ENCODE data around the gene DAW1. TPM values are rescaled to one million over a fixed set of nuclear protein-coding genes. Genes with fewer than 3 reads are reported as not detected.
A peak's percentile ranks its signal among the peaks of the same experiment; 100 is the strongest.

The DAW1 gene
- total and polyA plus RNA-seq, 2 experiments from 2014 or later, result 0.81 to 2.1 TPM

GRCh38 chr2:227884511-227884947 is 13.1 kb downstream of the DAW1 start:
- DNase-seq, result peak; percentile 68
- Histone ChIP-seq H3K9me2 (ENCODE audit: insufficient read depth) (no peaks in the 10 kb centered on the region), H3K4me3 (no peak overlapping the region), H3K27ac (no peak overlapping the region), H4K20me1 (ENCODE audit: insufficient read depth) (no peaks in the 10 kb centered on the region), H3K9me3 (ENCODE audit: low read depth) (no peaks in the 10 kb centered on the region), H3K9ac (no peak overlapping the region; the same call in 1 of the 2 replicates), H3K36me3 (ENCODE audit: low read depth) (no peaks in the 10 kb centered on the region), H3K79me2 (ENCODE audit: insufficient read depth) (no peaks in the 10 kb centered on the region), H2AFZ (peak overlapping the region; percentile 60), H3K4me1 (ENCODE audit: insufficient read depth) (peaks cover 10% of the 10 kb centered on the region; the same call in 1 of the 2 replicates), H3F3A (ENCODE audit: insufficient read depth) (no peaks in the 10 kb centered on the region), H3K27me3 (replicated peaks; ENCODE audit: insufficient read depth) (no peaks in the 10 kb centered on the region), H3K4me2 (ENCODE audit: unreplicated experiment) (no peak overlapping the region)
- TF ChIP-seq EZH2 (IDR thresholded peaks at IDR 0.05; ENCODE audit: insufficient read depth, poor library complexity, severe bottlenecking) (no peak), EZH2phosphoT487 (IDR thresholded peaks at IDR 0.05; ENCODE audit: insufficient read depth, low read depth) (no peak)
- WGBS, 2 experiments (ENCODE audit: low coverage in 1 of 2, low lambda C conversion rate in 2 of 2, missing lambda C conversion rate in 2 of 2), result 29 to 30% methylated on average over 6 of the region's 6 CpGs
- in situ Hi-C loops (cut with MboI), result loop anchor here (25.0 kb wide), 1 partner anchor 778 kb away; no protein-coding TSS in a partner anchor

- Histone ChIP-seq H2AFZ (no peak overlapping the region), H3K9me3 (ENCODE audit: low read depth) (no peaks in the 10 kb centered on the region), H3K4me1 (ENCODE audit: insufficient read depth) (no peaks in the 10 kb centered on the region), H3K79me2 (ENCODE audit: insufficient read depth) (no peaks in the 10 kb centered on the region), H3K4me2 (ENCODE audit: unreplicated experiment) (no peak overlapping the region), H3K9ac (no peak overlapping the region), H3K36me3 (ENCODE audit: low read depth) (no peaks in the 10 kb centered on the region), H3K27me3 (replicated peaks; ENCODE audit: insufficient read depth) (no peaks in the 10 kb centered on the region), H3K4me3 (no peak overlapping the region), H3K9me2 (ENCODE audit: insufficient read depth) (no peaks in the 10 kb centered on the region), H3K27ac (no peak overlapping the region), H4K20me1 (ENCODE audit: insufficient read depth) (no peaks in the 10 kb centered on the region), H3F3A (ENCODE audit: insufficient read depth) (no peaks in the 10 kb centered on the region)
- 89% methylated on average over 4 of the region's 4 CpGs for WGBS, 2 experiments (ENCODE audit: low coverage in 1 of 2, low lambda C conversion rate in 2 of 2, missing lambda C conversion rate in 2 of 2)
- in situ Hi-C loops (cut with MboI), result loop anchor here (25.0 kb wide), 1 partner anchor 776 kb away; no protein-coding TSS in a partner anchor
- DNase-seq, result no peak
- TF ChIP-seq EZH2 (IDR thresholded peaks at IDR 0.05; ENCODE audit: insufficient read depth, poor library complexity, severe bottlenecking), result no peak
- TF ChIP-seq EZH2phosphoT487 (IDR thresholded peaks at IDR 0.05; ENCODE audit: insufficient read depth, low read depth), result no peak
These were observed 14.7 kb downstream of the DAW1 start for GRCh38 chr2:227886149-227886548.

GRCh38 chr2:227888289-227888688 is 16.9 kb downstream of the DAW1 start:
- Histone ChIP-seq H4K20me1 (ENCODE audit: insufficient read depth) (no peaks in the 10 kb centered on the region), H2AFZ (peak overlapping the region; percentile 66), H3K4me1 (ENCODE audit: insufficient read depth) (no peaks in the 10 kb centered on the region), H3K4me2 (ENCODE audit: unreplicated experiment) (no peak overlapping the region), H3F3A (ENCODE audit: insufficient read depth) (no peaks in the 10 kb centered on the region), H3K27ac (no peak overlapping the region), H3K9me3 (ENCODE audit: low read depth) (no peaks in the 10 kb centered on the region), H3K9me2 (ENCODE audit: insufficient read depth) (no peaks in the 10 kb centered on the region), H3K4me3 (no peak overlapping the region), H3K9ac (no peak overlapping the region), H3K79me2 (ENCODE audit: insufficient read depth) (no peaks in the 10 kb centered on the region), H3K36me3 (ENCODE audit: low read depth) (no peaks in the 10 kb centered on the region), H3K27me3 (replicated peaks; ENCODE audit: insufficient read depth) (no peaks in the 10 kb centered on the region)
- WGBS, 2 experiments (ENCODE audit: low coverage in 1 of 2, low lambda C conversion rate in 2 of 2, missing lambda C conversion rate in 2 of 2), result 19 to 31% methylated on average over 5 of the region's 5 CpGs
- in situ Hi-C loops (cut with MboI), result loop anchor here (25.0 kb wide), 1 partner anchor 774 kb away; no protein-coding TSS in a partner anchor
- DNase-seq, result peak; percentile 20
- TF ChIP-seq EZH2 (IDR thresholded peaks at IDR 0.05; ENCODE audit: insufficient read depth, poor library complexity, severe bottlenecking) (no peak), EZH2phosphoT487 (IDR thresholded peaks at IDR 0.05; ENCODE audit: insufficient read depth, low read depth) (no peak)

- H3K4me2 ChIP-seq (ENCODE audit: unreplicated experiment), result no peak overlapping the region
- WGBS, 2 experiments (ENCODE audit: low coverage in 1 of 2, low lambda C conversion rate in 2 of 2, missing lambda C conversion rate in 2 of 2), result 96 to 97% methylated on average over 5 of the region's 5 CpGs
- no peaks in the 10 kb centered on the region for H3K9me3 ChIP-seq (ENCODE audit: low read depth)
- no peaks in the 10 kb centered on the region for H3K4me1 ChIP-seq (ENCODE audit: insufficient read depth)
- no peak overlapping the region for H3K27ac ChIP-seq
- H2AFZ ChIP-seq, result no peak overlapping the region
- H3K27me3 ChIP-seq (replicated peaks; ENCODE audit: insufficient read depth), result no peaks in the 10 kb centered on the region
- H3K9ac ChIP-seq, result no peak overlapping the region
- H3F3A ChIP-seq (ENCODE audit: insufficient read depth), result no peaks in the 10 kb centered on the region
- DNase-seq, result no peak
- TF ChIP-seq EZH2phosphoT487 (IDR thresholded peaks at IDR 0.05; ENCODE audit: insufficient read depth, low read depth), result no peak
- TF ChIP-seq EZH2 (IDR thresholded peaks at IDR 0.05; ENCODE audit: insufficient read depth, poor library complexity, severe bottlenecking), result no peak
- no peaks in the 10 kb centered on the region for H3K9me2 ChIP-seq (ENCODE audit: insufficient read depth)
- no peaks in the 10 kb centered on the region for H4K20me1 ChIP-seq (ENCODE audit: insufficient read depth)
- no peaks in the 10 kb centered on the region for H3K79me2 ChIP-seq (ENCODE audit: insufficient read depth)
- in situ Hi-C loops (cut with MboI), result loop anchor here (25.0 kb wide), 1 partner anchor 773 kb away; no protein-coding TSS in a partner anchor
- H3K36me3 ChIP-seq (ENCODE audit: low read depth), result no peaks in the 10 kb centered on the region
- no peak overlapping the region for H3K4me3 ChIP-seq
These were observed 17.9 kb downstream of the DAW1 start for GRCh38 chr2:227889336-227889735.

All from GM23248 (cell line).